GM21447 (cell line): Measurements from ENCODE around the gene RPS3A.
"Not testable (repeated sequence)": the region's sequence is repeated elsewhere in the genome, so short reads cannot be mapped to it uniquely, and the experiment has no call there.

ENCODE experiments used
- ATAC-seq: cut with Tn5 transposase; IDR thresholded peaks from one replicate; pipeline ENCODE4 v1.9.1; 2021; ENCODE audit not compliant: unreplicated experiment

RPS3A gene

DNA sequence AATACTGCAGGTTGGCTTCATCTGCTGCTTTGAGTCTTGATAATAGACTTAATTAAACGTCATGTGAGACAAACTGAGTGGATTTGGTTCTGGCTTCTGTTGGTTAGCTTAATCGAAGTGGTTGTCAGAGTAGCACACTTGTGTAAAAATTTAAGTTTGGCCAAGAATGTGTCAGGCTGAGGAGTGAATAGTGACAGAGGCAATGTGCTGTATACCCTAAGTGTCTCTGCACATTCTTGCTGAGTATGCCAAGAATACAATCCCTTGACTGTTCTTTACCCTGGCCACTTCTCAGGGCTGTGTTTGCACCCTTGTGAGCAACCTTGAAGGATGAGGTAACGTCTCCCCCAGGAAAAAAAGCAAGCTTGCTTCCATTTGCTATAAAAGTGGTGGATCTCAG, 14.9 kb downstream of the RPS3A start:
- no peak for ATAC-seq

DNA sequence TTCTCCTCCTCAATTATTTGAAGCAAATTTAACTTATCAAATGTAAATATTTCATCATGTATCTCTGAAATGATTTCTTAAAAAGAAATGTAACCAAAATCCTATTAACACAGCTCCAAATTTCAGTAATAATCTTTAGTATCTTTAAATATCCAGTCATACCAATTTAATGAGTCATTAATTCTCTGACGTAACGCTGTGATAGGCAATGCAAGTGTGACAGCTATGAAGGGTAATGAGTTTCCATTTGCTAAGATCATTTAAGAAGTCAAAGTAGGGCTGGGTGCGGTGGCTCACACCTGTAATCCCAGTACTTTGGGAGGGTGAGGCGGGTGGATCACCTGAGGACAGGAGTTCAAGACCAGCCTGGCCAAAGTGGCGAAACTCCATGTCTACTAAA, 15.6 kb downstream of the RPS3A start:
- no peak for ATAC-seq

GRCh38 chr4:151117371-151117962, 18.0 kb downstream of the RPS3A start:
- peak; percentile 94 for ATAC-seq

GRCh38 chr4:151129796-151130195, 30.4 kb downstream of the RPS3A start:
- ATAC-seq, result no peak

DNA sequence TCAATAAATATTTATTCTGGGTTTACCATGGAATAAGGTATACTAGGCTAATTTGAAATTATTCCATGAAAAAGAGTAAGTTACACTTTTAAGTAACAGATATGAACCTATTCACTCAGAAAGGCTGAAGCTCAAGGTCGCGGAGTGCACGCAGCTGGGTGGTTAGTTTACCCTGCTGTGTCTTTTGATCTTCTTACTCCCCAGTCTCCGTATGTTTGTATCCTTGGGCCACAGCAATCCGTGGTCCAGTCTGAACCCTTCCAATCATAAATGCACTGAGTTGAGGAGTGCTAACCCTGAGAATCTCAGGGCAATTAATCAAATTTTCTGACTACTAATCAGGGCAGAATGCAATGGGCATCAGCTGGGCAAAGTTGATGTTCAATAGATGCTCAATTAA, 33.9 kb downstream of the RPS3A start:
- no peak for ATAC-seq

GRCh38 chr4:151136048-151136447, 36.6 kb downstream of the RPS3A start:
- not testable (repeated sequence) for ATAC-seq

- ATAC-seq, result no peak
Measured at GRCh38 chr4:151139814-151140213, 40.4 kb downstream of the RPS3A start.

DNA sequence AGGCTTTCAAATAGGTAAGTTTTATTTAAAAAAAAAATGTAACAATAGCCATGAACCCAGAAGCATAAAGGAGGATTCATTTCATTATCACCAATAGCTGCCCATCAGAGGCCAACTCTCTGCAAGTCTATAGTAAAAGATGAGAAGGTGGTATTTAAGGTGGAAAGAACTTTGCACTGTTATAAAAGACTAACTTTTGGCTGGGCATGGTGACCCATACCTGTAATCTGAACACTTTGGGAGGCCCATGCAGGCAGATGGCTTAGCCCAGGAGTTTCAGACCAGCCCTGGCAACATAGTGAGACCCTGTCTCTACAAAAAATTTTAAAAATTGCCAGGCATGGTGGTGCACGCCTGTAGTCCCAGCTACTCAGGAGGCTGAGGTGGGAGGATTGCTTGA, 43.3 kb downstream of the RPS3A start:
- no peak for ATAC-seq

DNA sequence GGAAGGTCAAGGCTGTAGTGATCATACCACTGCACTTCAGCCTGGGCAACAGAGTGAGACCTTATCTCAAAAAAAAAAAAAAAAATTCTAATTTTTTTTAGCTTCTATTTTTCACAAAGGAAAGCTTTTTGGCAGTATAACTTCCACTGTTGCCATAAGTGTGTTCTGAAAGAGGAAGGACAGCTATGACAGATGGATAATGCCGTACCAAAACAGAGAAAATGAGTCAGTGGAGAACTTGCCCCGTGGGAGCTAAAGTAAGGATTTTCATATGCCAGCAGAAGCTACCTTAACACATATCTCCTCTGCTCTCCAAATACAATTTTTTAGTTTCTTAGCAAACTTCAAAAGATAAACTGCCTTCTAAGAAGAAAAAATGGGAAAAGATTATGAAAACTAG, 43.7 kb downstream of the RPS3A start:
- ATAC-seq, result no peak

- no peak for ATAC-seq
Measured at GRCh38 chr4:151143811-151144210, 44.4 kb downstream of the RPS3A start.

DNA sequence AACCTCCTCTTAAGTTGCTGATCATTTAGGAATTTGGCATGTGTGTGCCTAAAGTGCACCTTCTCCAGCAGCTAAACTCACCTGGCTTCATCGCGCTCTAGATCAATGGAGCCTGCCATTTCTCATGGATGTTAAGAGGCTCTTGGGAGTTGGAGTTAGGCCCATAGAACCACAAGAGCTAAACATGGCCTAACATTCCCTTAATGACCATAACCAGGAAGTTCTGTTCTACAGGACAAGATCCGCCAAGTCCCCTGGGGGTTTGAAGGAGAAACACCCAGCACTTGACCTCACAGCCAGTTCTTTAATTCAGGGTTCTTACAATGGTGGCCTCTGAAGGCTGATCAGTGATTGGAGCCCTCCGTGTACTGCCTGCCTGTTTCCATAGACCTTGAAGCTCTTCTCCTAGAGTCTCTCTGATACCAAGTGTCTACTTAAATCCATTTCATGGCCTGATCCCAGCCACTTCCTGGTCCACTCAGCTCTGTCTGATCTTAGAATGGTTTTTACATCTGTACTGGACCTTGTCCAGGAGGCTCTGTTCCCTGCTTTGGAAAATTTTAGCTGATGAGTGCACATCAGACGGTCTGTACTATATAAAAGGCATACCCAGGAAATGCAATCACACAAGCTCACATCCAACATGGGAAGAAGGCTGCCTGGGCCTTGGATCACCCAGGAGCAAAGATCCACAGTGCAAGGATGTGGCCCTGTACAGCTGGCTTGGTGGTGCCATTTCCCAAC, 45.1 kb downstream of the RPS3A start:
- no peak for ATAC-seq

- ATAC-seq, result no peak
Measured at GRCh38 chr4:151147000-151147399, 47.6 kb downstream of the RPS3A start.

GRCh38 chr4:151148261-151148660, 48.8 kb downstream of the RPS3A start:
- ATAC-seq, result no peak

- ATAC-seq, result no peak
Measured at GRCh38 chr4:151150821-151151580, 51.6 kb downstream of the RPS3A start.

DNA sequence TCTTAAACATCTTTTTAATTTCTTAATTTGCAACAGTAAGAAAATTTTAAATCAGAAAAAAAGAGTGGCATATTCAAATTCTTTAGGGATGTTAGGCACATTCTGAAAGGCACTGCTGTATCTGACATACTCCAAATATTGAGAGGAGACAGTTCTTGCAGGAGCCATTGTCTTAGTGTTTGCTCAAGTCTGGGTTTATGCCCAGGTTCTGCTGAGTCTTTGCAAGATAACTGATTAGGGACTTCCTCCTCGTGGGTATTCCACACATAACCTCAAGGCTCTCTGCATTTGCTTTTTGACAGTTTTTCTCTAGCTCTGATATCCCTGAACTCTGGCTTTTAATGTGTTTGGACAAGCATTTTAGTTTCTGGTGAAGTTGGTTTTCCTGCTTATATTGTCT, 52.6 kb downstream of the RPS3A start:
- no peak for ATAC-seq

- ATAC-seq, result no peak
Measured at GRCh38 chr4:151153585-151153984, 54.2 kb downstream of the RPS3A start.
